Activated CD8-positive, alpha-beta memory T cell treated with anti-CD3 and anti-CD28 coated beads, Interleukin-2, amount 50 U/mL, for 24 hours (primary cell): ENCODE measurements around the gene ITGB1BP1.

ENCODE experiments used
- DNase-seq: peaks from one replicate; pipeline ENCODE4 v3.0.0-alpha.2; 2020; ENCODE audit errors: extremely low read depth

ITGB1BP1 gene, protein sequence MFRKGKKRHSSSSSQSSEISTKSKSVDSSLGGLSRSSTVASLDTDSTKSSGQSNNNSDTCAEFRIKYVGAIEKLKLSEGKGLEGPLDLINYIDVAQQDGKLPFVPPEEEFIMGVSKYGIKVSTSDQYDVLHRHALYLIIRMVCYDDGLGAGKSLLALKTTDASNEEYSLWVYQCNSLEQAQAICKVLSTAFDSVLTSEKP

DNA sequence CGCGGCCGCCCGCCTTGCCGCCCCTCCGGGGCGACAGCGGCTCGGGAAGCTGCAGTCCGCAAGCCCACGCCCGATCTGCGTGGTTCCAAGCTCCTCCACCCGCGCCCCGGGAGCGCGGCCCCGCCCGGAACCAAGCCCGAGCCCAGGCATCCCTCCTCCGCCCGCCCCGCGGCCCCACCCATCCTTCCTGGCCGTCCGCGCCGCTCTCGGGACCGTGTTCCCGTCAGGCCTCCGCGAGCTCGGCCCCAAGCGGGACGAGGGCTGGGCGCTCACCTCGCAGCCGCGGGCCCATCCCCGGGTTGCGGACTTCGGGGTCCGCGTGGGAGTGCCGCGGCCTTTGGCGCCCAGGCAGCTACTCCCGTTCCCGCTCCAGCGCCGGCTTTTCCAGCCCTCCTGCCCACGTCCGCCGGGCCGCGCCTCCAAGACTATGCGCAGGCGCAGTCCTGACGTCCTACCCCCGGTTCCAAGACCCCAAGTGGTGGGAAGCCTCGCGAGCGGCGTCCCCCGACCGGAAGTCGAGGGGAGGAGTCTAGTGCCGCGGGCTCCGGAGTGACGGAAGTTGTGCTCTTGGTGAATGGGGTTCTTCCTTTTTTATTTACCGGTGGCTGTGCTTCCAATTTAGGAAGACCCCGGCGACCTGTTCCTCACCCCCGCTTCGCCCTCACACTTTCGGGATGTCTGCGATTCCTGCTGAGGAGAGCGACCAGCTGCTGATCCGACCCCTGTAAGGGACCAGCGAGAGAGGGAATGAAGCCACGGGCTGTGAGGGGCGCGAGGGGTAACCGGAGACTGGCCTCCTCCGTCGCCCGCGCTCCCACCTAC is at the start of gene ITGB1BP1, which contains the start of gene CPSF3:
TSS of gene ITGB1BP1 (minus strand) at position 429 of the 822 bp plus-strand sequence. CDS start 4,831 bp downstream, outside the sequence.
TSS of gene CPSF3 (plus strand) at position 555 of the 822 bp plus-strand sequence. CDS start at position 675, 120 bp downstream.
- peak; percentile 96 for DNase-seq

DNA sequence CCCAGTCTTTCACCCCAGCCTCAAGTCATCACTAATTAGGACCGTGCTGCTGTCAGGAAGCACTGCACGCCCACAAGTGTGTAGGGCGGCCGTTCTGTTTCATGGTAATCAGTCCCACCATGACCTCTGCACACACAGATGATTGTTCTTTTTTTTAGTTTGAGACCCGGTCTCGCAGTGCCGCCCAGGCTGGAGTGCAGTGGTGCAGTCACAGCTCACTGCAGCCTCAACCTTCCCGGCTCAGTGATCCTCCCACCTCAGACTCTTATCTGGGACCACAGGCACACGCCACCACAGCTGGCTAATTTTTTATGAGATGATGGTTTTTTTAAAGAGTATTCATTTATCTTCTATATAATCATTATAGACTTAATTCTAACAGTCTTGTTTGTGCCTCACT is 49.2 kb upstream of the ITGB1BP1 start:
- DNase-seq = no peak

DNA sequence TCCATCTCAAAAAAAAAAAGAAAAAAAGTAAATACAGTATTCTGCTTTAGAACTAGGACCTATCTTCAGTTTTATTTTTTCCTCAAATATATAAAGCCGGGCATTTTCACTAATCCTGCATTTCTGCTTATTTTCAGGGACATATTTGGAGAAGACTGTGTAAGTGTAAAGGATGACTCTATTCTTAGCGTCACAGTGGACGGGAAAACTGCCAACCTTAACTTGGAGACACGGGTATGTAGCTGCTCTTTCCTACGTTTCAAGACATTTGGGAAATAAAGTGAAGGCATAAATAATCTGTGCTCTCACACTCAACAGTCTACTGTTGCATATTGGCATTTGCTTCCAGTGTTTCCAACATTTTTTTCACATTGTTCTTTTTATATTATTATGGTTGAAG is 47.9 kb upstream of the ITGB1BP1 start:
- no peak for DNase-seq

DNA sequence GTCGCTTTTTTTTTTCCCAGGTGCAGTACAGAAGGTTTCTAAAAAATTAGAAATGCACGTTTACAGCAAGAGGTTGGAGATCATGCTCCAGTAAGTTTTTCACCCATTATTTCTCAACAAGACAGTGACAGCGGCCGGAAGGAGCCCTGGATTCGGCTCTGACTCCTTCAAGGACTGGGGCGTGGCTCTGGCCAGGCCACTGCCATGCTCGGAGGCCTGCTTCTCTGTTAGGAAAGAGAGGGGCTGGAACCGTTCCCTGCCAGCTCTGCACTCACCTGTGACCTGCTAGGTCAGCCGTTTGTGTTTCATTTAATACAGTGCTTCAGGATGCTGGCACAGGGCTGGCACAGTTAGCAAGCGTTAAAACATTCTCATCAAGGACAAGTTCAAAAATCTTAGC is 44.4 kb upstream of the ITGB1BP1 start:
- DNase-seq = no peak

DNA sequence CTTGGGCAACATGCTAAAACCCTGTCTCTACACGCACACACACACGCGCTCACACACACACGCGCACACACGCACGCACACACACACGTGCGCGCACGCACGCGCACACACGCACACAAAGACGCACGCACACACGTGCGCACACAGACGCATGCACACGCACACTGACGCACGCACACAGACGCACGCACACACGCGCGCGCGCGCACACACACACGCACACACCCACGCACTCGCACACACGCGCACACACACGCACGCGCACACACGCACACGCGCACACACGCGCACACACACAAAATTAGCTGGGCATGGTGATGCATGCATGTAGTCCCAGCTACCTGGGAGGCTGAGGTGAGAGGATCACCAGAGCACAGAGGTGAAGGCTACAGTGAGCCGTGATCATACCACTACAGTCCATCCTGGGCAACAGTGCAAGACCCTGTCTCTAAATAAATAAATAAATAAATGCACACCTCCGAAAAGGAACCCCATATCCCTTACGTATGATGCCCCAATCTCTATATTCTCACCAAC is 42.9 kb upstream of the ITGB1BP1 start:
- no peak for DNase-seq

DNA sequence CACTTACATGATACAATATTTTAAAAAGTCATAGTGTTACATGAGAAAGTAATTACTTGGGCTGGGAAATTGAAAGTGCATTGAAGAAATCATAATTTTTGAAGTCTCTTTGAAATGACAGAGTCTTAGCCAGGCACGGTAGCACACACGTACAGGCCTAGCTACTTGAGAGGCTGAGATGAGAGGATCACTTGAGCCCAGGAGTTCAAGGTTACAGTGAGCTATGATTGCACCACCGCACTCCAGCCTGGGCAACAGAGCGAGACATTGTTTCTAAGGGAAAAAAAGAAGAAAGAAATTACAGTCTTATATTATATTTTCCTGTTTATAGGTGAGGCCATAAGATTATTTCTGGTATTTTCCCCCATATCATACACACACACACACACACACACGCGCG is 41.8 kb upstream of the ITGB1BP1 start:
- DNase-seq = no peak

DNA sequence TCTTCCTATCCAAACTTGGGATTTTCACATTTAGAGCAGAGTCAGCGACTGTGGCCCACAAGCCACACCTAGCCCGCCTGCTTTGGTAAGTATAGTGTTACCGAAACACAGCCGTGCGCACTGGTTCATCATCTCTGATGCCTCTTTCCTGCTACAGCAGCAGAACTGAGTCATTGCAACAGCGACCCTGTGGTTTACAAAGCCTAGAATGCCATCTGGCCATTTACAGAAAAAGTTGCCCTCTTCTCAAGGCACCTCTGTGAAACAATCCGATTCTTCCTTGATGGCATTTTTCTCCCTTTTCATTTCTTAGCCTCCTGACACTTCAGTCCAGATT is 40.3 kb upstream of the ITGB1BP1 start:
- DNase-seq = no peak

DNA sequence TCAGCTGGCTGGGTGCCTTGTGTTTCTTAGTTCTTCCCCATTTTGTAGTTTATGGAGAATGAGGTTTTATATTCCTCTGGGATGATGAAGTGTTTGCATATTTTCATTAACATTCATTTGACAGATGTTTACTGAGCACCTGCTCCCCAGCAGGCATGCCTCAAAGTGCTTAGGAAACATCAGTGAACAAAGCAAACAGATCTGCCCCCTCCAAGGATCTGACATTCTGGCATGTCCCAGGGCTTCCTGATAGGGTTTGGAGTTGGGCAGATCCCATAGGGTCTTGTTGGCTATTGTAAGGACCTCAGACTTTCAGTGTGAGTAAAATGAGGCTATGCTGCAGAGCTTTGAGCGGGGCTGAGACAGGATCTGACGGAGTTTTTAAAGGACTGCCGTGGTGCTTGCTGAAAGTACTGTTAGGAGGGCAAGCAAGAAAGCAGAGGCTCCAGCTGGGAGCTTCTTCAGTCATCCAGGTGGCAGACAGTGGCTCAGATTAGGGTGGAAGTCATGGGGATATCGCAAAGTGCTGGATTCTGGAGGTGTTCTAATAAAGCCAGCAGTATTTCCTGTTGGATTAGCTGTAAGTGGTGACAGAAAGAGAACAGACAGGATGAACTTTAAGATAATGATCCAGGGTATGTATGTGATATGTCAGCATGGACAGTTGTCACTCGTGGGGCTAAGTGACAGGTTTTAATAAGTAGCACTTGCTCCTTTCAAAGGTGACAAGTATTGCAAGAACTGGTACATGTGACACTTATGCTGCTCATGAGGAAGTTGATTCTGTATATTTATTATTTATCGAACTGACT is 39.8 kb upstream of the ITGB1BP1 start:
- DNase-seq = no peak

DNA sequence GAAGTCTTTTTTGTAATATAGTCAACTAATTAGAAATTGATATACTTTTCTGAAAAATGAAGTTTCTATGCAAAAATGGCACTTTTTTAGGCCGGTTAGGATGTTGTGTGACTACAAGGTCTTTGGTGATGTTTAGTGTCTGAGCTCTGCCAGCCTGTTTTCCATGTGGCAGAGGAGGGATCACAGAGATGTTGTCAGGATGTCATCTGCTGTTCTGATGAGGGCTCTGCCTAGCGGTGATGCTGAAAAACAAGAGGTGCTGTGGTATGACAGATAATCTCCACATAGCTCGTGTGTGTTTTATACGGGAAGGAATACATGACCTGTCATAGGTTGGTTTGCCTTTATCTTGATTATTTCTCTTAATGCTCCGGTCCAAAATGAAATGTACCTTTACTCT is 39.0 kb upstream of the ITGB1BP1 start:
- DNase-seq = no peak

DNA sequence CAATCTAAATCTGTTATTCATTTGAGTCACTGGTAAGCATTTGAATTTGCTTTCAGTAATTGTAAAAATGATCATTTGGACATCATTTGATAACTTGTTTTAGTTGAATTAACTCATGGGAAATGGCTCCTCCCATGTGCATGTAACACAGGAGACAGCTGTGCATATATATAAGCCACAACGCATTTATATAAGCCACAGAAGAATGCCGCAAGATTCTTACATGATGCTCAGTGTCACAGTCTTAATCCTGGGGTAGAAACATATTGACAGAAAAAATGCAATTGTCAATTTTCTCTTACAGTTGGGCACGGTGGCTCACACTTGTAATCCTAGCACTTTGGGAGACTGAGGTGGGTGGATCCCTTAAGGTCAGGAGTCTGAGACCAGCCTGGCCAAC is 37.8 kb upstream of the ITGB1BP1 start:
- no peak for DNase-seq

DNA sequence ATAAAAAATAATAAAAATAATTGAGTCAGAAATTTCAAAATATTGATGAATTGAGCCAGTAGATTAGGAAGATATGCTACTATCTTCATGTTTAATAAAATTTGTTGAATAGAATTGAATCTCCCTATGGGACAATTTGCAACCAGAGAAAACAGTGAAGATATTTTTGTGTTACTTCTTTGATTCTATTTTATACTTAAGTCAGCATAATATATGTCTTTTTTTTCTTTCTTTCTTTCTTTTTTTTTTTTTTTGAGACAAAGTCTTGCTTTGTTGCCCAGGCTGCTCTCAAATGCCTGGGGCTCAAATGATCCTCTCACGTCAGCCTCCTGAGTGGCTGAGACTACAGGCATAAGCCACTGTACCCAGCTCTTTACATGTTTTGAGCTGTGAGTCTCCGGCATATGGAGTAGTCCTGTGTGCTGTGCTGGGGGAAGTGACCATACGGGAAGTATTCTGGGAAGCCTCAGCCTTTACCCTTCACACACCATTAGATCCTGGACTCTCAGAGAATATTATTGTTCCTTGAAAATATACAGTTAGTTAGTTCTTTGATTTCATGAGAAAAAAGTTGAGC is 37.2 kb upstream of the ITGB1BP1 start:
- DNase-seq = no peak

DNA sequence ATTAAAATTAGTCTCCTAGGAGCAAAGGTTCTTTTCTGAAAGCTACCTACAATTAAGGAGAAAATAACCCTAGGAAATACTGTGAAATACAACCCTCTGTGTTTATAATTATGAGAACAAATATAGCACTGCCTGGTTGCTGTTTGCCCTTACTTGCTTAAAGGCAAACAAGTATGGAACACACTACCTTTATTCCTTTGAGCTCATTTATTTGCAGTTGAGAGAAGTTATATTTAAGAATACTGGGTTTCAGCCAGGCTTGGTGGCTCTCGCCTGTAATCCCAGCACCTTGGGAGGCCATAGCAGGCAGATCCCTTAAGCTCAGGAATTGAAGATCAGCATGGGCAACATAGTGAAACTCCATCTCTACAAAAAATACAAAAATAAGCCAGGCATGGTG is 27.9 kb upstream of the ITGB1BP1 start:
- DNase-seq = no peak

DNA sequence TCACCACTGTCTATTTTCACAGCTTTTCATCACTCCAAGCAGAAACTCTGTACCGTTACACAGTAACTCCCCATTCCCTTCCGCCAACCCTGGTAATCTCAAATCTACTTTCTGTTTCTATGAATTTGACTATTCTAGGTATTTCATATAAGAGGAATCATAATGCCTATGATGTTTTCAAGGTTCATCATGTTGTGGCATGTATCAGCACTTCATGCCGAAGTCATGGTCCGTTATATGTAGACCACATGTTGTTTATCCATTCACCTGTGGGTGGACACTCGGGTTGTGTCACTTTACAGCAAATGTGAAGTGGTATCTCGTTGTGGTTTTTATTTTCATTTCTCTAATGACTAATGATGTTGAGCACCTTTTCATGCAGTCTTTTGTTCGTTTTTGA is 21.8 kb upstream of the ITGB1BP1 start:
- no peak for DNase-seq

DNA sequence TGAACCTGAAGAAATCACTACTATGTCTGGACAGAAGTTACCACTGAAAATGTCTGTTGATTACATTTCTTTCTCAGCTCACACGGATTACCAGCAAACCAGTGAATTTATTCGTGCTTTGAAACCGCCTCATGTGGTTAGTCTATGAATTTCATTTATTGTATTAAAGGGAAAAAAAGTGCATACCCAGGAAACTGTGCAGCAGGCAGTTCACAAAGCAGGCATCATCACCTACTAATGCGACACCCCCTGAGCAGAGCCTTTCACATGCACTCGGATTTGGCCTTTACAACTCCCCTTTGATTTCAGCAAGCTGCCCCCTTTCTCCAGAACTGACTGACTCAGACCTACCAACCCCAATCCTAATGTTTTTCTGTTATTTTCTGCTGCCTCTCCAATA is 20.2 kb upstream of the ITGB1BP1 start:
- no peak for DNase-seq

DNA sequence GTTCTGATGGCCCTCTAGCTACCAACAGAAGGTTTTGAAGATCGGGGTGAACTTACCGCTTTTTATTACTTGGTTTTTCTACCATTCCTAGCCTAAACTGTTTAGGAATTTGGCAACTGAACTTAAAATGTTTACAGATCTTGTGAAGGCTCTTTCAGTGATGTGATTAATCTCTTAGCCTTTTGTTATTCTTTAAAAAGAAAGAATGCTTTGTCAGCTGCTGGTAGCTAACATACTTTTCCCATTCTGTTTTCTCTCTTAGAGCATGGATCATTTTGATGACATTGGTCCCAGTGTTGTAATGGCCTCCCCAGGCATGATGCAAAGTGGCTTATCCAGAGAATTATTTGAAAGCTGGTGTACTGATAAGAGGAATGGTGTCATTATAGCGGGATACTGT is 18.2 kb upstream of the ITGB1BP1 start:
- DNase-seq = no peak

DNA sequence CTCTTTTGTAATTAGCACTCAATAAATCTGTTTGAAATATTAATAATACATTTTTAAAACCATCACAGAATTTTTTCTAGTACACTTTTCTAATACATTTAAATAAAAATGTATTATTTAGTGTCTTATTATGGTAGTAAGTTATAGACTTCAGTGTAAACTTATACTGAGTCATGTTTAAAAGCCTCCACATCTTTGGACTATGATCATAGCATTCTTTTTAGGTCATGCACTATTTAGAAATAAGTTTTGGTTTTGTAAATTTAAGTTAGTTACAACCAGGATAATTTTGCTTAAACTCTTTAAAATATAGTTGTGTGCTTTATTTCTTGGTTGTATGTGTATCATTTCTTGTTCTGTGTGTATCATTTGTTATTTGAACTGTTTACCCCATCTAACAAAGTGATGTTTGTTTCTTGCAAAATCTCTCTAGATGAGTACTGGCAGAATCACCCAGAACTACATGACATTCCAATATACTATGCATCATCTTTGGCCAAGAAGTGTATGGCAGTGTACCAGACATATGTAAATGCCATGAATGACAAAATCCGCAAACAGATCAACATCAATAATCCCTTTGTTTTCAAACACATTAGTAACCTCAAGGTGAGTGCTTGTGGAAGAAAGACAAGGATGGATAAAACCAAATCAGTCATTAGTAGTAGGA is 16.9 kb upstream of the ITGB1BP1 start:
- DNase-seq = no peak

DNA sequence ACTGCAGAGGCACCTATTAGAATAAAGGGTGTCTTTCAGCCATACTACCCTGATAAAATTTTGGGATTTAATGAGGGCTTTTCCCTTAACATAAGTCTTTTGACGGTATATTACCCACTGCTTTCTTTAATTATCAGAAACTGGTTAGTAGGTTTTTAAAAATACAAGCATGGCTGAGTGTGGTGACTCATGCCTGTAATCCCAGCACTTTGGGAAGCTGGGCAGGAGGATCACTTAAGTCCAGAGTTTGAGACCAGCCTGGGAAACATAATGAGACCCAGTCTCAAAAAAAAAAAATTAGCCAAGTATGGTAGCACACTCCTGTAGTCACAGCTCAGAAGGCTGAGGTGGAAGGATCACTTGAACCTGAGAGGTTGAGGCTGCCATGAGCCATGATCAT is 16.2 kb upstream of the ITGB1BP1 start:
- no peak for DNase-seq

DNA sequence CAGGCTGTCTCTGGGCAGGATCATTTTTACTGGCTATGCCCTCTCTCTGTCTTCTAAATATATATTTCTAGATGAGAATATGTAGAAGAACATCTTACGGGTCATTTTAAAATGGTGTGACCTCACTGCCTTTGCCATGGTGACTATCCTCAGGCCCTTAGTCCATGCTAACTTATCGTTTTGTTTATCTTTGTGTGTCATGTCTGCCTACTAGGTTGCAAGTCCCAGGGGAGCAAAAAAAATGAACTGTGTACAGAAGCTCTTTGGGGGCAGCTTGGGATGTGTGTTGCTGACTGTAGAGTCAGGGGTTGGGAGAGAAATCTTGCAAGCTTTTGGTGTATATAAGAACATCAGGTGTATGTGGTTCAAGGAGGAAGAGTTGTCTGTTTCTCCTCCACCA is 11.2 kb upstream of the ITGB1BP1 start:
- DNase-seq = no peak

DNA sequence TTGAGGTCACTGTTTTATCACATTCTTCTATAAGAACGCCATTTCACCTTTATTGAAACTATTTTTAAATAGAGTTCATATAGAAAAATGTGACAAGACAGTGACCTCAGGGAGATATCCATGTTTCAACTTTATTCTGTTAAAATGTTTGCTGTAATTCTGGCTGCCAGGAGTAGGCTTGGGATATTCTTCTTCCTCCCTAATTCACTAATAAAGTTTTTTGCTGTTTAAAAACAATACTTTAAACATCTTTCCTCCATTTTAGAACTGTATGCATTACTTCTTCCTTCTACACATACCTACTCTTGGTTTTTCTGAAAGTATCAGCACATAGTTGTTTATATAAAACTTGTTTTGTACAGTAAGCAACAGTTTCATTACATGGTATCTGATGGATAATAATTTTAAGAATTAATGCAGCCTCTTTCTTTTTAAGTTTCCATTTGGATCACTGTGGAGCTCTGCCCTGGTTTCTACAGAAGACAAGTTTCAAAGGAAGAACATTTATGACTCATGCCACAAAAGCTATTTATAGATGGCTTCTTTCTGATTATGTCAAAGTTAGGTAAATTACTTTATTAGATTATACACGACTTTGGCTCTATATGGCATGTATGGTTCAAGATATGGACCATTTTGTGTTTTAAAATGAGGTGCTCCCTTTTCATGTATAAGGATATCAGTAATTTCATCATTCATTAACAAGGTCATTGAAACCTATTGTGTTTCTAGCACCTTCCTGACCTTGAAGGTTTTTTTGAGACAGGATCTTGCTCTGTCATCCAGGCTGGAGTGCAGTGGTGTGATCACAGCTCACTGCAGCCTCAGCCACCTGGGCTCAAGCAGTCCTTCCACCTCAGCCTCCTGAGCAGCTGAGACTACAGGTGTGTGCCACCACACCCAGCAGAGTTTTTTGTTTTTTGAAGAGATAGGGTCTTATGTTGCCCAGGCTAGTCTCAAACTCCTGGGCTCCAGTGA is 7.3 kb upstream of the ITGB1BP1 start:
- no peak for DNase-seq

DNA sequence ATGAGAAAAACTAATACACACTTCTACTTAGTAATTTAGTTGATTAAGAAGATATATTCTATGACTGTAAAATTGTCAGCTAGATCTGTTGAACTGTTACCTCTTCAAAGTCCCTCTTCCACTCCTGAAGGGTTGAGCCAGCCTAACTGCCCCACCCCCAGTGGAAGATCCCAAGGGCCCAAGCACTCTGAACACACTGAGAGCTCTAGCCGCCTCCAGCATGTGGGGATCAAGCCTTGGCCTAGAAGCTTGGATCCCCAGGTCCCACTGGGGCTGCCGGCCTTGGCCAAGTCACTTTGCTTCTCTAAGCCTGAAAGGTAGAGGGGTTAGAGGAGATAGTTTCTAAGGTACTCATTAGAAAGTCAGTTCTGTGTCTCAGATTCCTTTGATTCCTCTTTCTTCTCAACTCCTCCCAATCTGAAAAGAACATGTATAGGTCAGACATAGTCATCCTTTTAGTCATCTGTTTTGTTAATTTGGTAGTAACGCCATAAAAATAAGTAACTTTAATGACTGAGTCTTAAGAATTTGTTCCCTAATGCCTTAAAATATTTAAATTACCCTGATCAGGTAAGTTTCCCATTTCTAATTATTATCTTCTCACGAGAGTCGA is 5.7 kb upstream of the ITGB1BP1 start:
- DNase-seq = no peak
